B cell (primary cell): ENCODE data around the gene AXL.

Experiments used
- EZH2 ChIP-seq: IDR thresholded peaks from 2 replicates; pipeline ENCODE4 v1.6.1; 2012; ENCODE audit warnings: borderline replicate concordance, low read depth, mild to moderate bottlenecking, moderate library complexity, low read length; ENCODE audit not compliant: insufficient read depth, poor library complexity, severe bottlenecking
- TF ChIP-seq, protein P1 (sequence below): fragments of 200-600 bp; IDR thresholded peaks from one replicate; pipeline ENCODE4 v1.8.0; 2022; ENCODE audit warnings: antibody characterized with exemption, mild to moderate bottlenecking

DNA sequence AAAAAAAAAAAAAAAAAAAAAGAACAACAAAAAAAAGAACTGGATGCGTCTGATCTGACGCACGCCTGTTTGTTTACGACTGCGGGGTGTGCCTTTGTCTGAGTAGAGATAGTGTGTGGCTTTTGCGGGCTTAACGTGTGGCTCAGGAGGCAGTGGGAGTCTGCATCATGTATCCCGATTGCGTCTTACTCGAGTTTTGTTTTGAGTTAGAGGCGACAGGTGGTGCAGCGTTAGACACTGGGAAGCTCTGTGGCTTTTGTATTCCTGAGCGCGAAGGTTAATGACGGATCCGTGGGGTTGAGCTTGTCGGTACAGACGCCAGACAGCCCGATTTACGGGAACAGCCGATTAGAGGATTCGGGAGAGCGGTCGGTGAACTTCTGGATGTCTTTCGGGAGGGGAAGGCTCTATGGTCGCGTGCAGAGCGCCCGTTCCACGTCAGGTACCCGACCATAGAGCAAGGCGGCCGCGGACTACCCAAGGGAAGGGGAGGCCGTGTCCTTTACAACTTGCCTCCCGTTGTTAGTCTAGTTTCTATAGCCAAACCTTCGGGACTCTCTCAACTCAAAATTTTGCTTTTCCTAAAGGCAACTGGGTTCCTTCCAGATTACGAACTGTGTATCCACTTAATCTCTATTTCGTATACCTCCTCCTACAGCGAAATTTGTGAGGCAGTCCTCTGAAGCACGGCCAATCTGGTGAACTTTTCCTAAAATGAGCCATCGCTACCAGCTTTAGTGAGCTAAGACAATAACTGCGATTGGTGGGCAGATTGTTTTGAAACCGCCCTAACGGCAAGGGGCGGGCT, 44.2 kb downstream of the AXL start:
- TF ChIP-seq, protein P1, sequence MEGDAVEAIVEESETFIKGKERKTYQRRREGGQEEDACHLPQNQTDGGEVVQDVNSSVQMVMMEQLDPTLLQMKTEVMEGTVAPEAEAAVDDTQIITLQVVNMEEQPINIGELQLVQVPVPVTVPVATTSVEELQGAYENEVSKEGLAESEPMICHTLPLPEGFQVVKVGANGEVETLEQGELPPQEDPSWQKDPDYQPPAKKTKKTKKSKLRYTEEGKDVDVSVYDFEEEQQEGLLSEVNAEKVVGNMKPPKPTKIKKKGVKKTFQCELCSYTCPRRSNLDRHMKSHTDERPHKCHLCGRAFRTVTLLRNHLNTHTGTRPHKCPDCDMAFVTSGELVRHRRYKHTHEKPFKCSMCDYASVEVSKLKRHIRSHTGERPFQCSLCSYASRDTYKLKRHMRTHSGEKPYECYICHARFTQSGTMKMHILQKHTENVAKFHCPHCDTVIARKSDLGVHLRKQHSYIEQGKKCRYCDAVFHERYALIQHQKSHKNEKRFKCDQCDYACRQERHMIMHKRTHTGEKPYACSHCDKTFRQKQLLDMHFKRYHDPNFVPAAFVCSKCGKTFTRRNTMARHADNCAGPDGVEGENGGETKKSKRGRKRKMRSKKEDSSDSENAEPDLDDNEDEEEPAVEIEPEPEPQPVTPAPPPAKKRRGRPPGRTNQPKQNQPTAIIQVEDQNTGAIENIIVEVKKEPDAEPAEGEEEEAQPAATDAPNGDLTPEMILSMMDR: no peak
- no peak for TF ChIP-seq EZH2
